ENCODE measurements around the gene SLC37A1. TPM values are rescaled to one million over a fixed set of nuclear protein-coding genes. Genes with fewer than 3 reads are reported as not detected.

The SLC37A1 gene
- total RNA-seq, 2 donors from 2014 or later = 22.7 to 47.0 TPM

- H3K36me3 Mint-ChIP-seq (ENCODE audit: low read depth) = no peaks in the 10 kb centered on the region
- Histone ChIP-seq H3K4me3 (ENCODE audit: low read length) (peak overlapping the region; percentile 88), H3K9ac (ENCODE audit: extremely low read depth, low read length, poor library complexity, severe bottlenecking) (peak overlapping the region; percentile 67), H3K9me3 (ENCODE audit: control insufficient read depth, low read length) (no peaks in the 10 kb centered on the region), H3K4me1 (ENCODE audit: control insufficient read depth, insufficient read depth, low read length) (peaks cover 5% of the 10 kb centered on the region), H3K27me3 (ENCODE audit: control insufficient read depth, insufficient read depth, low read length, poor library complexity, severe bottlenecking) (no peaks in the 10 kb centered on the region), H3K27ac (ENCODE audit: low read depth, low read length) (no peak overlapping the region), H3K36me3 (ENCODE audit: control insufficient read depth, insufficient read depth, low read length) (no peaks in the 10 kb centered on the region)
- TF ChIP-seq CTCF (conservative IDR thresholded peaks at IDR 0.05) = no peak
- H3K27ac Mint-ChIP-seq = peak overlapping the region; percentile 87
- peak overlapping the region; percentile 60 for H3K4me3 Mint-ChIP-seq
- peaks cover 19% of the 10 kb centered on the region for H3K4me1 Mint-ChIP-seq
- H3K9me3 Mint-ChIP-seq = no peaks in the 10 kb centered on the region
- H3K27me3 Mint-ChIP-seq (ENCODE audit: insufficient read depth) = peaks cover 5% of the 10 kb centered on the region
- DNase-seq = peak; percentile 83
- 15 to 22% methylated on average over 12 to 19 of the region's 19 CpGs for WGBS, 2 experiments (ENCODE audit: insufficient coverage in 1 of 2, insufficient read length in 1 of 2)
These were observed 16.8 kb upstream of the SLC37A1 start for GRCh38 chr21:42496839-42497202.

GRCh38 chr21:42498012-42498411 is 15.6 kb upstream of the SLC37A1 start:
- peaks cover 17% of the 10 kb centered on the region for H3K4me1 Mint-ChIP-seq
- H3K36me3 Mint-ChIP-seq (ENCODE audit: low read depth) = no peaks in the 10 kb centered on the region
- 85 to 88% methylated on average over 5 of the region's 5 CpGs for WGBS, 2 experiments (ENCODE audit: insufficient coverage in 1 of 2, insufficient read length in 1 of 2)
- TF ChIP-seq CTCF (conservative IDR thresholded peaks at IDR 0.05) = no peak
- H3K9me3 Mint-ChIP-seq = no peaks in the 10 kb centered on the region
- H3K27me3 ChIP-seq (ENCODE audit: control insufficient read depth, insufficient read depth, low read length, poor library complexity, severe bottlenecking) = no peaks in the 10 kb centered on the region
- H3K27ac ChIP-seq (ENCODE audit: low read depth, low read length) = no peak overlapping the region
- H3K4me1 ChIP-seq (ENCODE audit: control insufficient read depth, insufficient read depth, low read length) = peaks cover 3% of the 10 kb centered on the region
- no peak overlapping the region for H3K27ac Mint-ChIP-seq
- H3K27me3 Mint-ChIP-seq (ENCODE audit: insufficient read depth) = peaks cover 4% of the 10 kb centered on the region
- no peak for DNase-seq
- no peak overlapping the region for H3K9ac ChIP-seq (ENCODE audit: extremely low read depth, low read length, poor library complexity, severe bottlenecking)
- no peaks in the 10 kb centered on the region for H3K36me3 ChIP-seq (ENCODE audit: control insufficient read depth, insufficient read depth, low read length)
- no peaks in the 10 kb centered on the region for H3K9me3 ChIP-seq (ENCODE audit: control insufficient read depth, low read length)
- no peak overlapping the region for H3K4me3 Mint-ChIP-seq
- no peak overlapping the region for H3K4me3 ChIP-seq (ENCODE audit: low read length)

- peak; percentile 32 for TF ChIP-seq CTCF (conservative IDR thresholded peaks at IDR 0.05)
- Mint-ChIP-seq H3K27ac (peak overlapping the region; percentile 41), H3K4me3 (no peak overlapping the region), H3K9me3 (no peaks in the 10 kb centered on the region), H3K4me1 (peaks cover 9% of the 10 kb centered on the region), H3K36me3 (ENCODE audit: low read depth) (no peaks in the 10 kb centered on the region), H3K27me3 (ENCODE audit: insufficient read depth) (peaks cover 3% of the 10 kb centered on the region)
- no peaks in the 10 kb centered on the region for H3K36me3 ChIP-seq (ENCODE audit: control insufficient read depth, insufficient read depth, low read length)
- no peaks in the 10 kb centered on the region for H3K4me1 ChIP-seq (ENCODE audit: control insufficient read depth, insufficient read depth, low read length)
- H3K9me3 ChIP-seq (ENCODE audit: control insufficient read depth, low read length) = no peaks in the 10 kb centered on the region
- H3K27ac ChIP-seq (ENCODE audit: low read depth, low read length) = no peak overlapping the region
- no peak overlapping the region for H3K9ac ChIP-seq (ENCODE audit: extremely low read depth, low read length, poor library complexity, severe bottlenecking)
- WGBS, 2 experiments (ENCODE audit: insufficient coverage in 1 of 2, insufficient read length in 1 of 2) = 72 to 80% methylated on average over 9 to 15 of the region's 15 CpGs
- peak; percentile 72 for DNase-seq
- H3K4me3 ChIP-seq (ENCODE audit: low read length) = no peak overlapping the region
- no peaks in the 10 kb centered on the region for H3K27me3 ChIP-seq (ENCODE audit: control insufficient read depth, insufficient read depth, low read length, poor library complexity, severe bottlenecking)
These were observed 14.1 kb upstream of the SLC37A1 start for GRCh38 chr21:42499444-42500112.
